SK-N-SH treated with all-trans-retinoic acid at 6 μM for 48 hours (cell line): ENCODE results near the gene KLF13.

Source experiments
- ATAC-seq: fragments of 200-7000 bp; cut with Tn5 transposase; 3 replicates; pipeline ENCODE4 v1.9.1; 2020; ENCODE audit warnings: mild to moderate bottlenecking, moderate library complexity
- ARNTL ChIP-seq: fragments of 450-650 bp; formaldehyde crosslinking; IDR thresholded peaks from 2 replicates; pipeline ENCODE4 v1.5.0; 2020; ENCODE audit warnings: low read depth, mild to moderate bottlenecking, moderate library complexity, borderline replicate concordance
- BACH2 ChIP-seq: fragments of 250-450 bp; sonication (Bioruptor Pico); IDR thresholded peaks from 2 replicates; pipeline ENCODE4 v1.9.0; 2021; ENCODE audit warnings: mild to moderate bottlenecking, borderline replicate concordance
- CSDC2 ChIP-seq: fragments of 250-450 bp; sonication (Bioruptor Pico); IDR thresholded peaks from 2 replicates; pipeline ENCODE4 v1.5.0; 2020; ENCODE audit warnings: mild to moderate bottlenecking, moderate library complexity
- ISL1 ChIP-seq: fragments of 250-450 bp; sonication (Bioruptor Pico); IDR thresholded peaks from 2 replicates; pipeline ENCODE4 v2.1.2; 2022; ENCODE audit warnings: mild to moderate bottlenecking, moderate library complexity
- PPARA ChIP-seq: fragments of 250-450 bp; sonication (Bioruptor Pico); IDR thresholded peaks from 2 replicates; pipeline ENCODE4 v1.5.0; 2020; ENCODE audit warnings: mild to moderate bottlenecking, borderline replicate concordance
- RARB ChIP-seq: fragments of 250-450 bp; sonication (Bioruptor Pico); IDR thresholded peaks from 2 replicates; pipeline ENCODE4 v1.8.0; 2021; ENCODE audit warnings: mild to moderate bottlenecking, moderate library complexity
- SNAI2 ChIP-seq: fragments of 250-450 bp; sonication (Bioruptor Pico); IDR thresholded peaks from 2 replicates; pipeline ENCODE4 v1.5.0; 2020; ENCODE audit warnings: mild to moderate bottlenecking, moderate library complexity
- TCF4 ChIP-seq: fragments of 250-450 bp; sonication (Bioruptor Pico); IDR thresholded peaks from 2 replicates; pipeline ENCODE4 v1.8.0; 2021; ENCODE audit warnings: mild to moderate bottlenecking, moderate library complexity, borderline replicate concordance
- TOX ChIP-seq: fragments of 250-450 bp; sonication (Bioruptor Pico); IDR thresholded peaks from 2 replicates; pipeline ENCODE4 v1.8.0; 2021; ENCODE audit warnings: mild to moderate bottlenecking, moderate library complexity, borderline replicate concordance
- ZFP30 ChIP-seq: fragments of 450-650 bp; formaldehyde crosslinking; IDR thresholded peaks from 2 replicates; pipeline ENCODE4 v1.5.0; 2022; ENCODE audit warnings: mild to moderate bottlenecking, moderate library complexity
- ZNF70 ChIP-seq: fragments of 450-650 bp; formaldehyde crosslinking; IDR thresholded peaks from 2 replicates; pipeline ENCODE4 v1.5.0; 2020; ENCODE audit warnings: mild to moderate bottlenecking, moderate library complexity
- ZNF8 ChIP-seq: fragments of 450-650 bp; formaldehyde crosslinking; IDR thresholded peaks from 2 replicates; pipeline ENCODE4 v1.5.0; 2020; ENCODE audit warnings: mild to moderate bottlenecking, moderate library complexity
- TF ChIP-seq, protein P1 (sequence below): fragments of 250-450 bp; sonication (Bioruptor Pico); IDR thresholded peaks from 2 replicates; pipeline ENCODE4 v1.5.1; 2021; ENCODE audit warnings: mild to moderate bottlenecking, moderate library complexity
- TF ChIP-seq, protein P2 (sequence below): fragments of 250-450 bp; sonication (Bioruptor Pico); IDR thresholded peaks from 2 replicates; pipeline ENCODE4 v1.5.0; 2020; ENCODE audit warnings: mild to moderate bottlenecking, moderate library complexity
- TF ChIP-seq, protein P3 (sequence below): fragments of 250-450 bp; sonication (Bioruptor Pico); IDR thresholded peaks from 2 replicates; pipeline ENCODE4 v1.5.1; 2020; ENCODE audit warnings: low read depth, mild to moderate bottlenecking, moderate library complexity
- TF ChIP-seq, protein P4 (sequence below): fragments of 250-450 bp; sonication (Bioruptor Pico); IDR thresholded peaks from 2 replicates; pipeline ENCODE4 v1.8.0; 2020; ENCODE audit warnings: mild to moderate bottlenecking, moderate library complexity, borderline replicate concordance

Gene KLF13

DNA sequence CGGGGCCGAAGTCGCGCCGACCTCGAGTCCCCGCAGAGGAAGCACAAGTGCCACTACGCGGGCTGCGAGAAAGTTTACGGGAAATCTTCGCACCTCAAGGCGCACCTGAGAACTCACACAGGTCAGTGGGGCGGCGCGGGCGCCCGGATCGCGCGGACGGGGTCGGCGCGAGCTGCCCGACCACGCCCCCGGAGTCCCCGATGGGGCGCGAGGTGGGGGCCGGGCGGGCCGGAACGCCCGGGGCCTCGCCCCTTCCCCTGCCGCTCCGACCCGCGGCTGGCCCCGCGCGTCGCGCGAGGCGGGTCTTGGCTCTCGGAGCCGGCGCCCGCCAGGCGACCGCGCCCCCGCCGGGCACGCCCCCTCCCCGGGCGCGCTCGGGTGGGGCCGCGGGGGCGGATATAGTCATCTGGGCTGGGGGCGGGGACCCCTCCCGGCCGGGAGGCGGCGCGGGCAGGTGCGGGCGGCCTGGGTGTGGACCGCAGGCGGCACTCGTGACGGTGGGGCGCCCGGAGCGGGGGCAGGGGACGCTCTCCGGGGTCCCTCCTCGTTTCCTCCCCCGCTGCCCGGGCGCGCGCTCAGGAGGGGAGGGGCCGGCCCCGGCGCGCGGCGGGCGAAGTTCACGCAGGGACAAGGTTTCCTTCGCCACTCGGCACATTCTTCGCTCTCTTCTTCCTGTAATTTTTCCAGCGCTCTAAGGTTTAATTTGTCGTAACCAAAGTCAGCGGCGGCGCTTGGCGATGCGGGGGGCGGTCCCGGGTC is 1.2 kb downstream of the KLF13 start:
- ATAC-seq = no peak
- no peak for TF ChIP-seq ISL1 (CRISPR knock-in tag)
- TF ChIP-seq, protein P1, sequence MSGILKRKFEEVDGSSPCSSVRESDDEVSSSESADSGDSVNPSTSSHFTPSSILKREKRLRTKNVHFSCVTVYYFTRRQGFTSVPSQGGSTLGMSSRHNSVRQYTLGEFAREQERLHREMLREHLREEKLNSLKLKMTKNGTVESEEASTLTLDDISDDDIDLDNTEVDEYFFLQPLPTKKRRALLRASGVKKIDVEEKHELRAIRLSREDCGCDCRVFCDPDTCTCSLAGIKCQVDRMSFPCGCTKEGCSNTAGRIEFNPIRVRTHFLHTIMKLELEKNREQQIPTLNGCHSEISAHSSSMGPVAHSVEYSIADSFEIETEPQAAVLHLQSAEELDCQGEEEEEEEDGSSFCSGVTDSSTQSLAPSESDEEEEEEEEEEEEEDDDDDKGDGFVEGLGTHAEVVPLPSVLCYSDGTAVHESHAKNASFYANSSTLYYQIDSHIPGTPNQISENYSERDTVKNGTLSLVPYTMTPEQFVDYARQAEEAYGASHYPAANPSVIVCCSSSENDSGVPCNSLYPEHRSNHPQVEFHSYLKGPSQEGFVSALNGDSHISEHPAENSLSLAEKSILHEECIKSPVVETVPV (CRISPR knock-in tag) = no peak
- TF ChIP-seq, all 23 proteins: peak for 0

DNA sequence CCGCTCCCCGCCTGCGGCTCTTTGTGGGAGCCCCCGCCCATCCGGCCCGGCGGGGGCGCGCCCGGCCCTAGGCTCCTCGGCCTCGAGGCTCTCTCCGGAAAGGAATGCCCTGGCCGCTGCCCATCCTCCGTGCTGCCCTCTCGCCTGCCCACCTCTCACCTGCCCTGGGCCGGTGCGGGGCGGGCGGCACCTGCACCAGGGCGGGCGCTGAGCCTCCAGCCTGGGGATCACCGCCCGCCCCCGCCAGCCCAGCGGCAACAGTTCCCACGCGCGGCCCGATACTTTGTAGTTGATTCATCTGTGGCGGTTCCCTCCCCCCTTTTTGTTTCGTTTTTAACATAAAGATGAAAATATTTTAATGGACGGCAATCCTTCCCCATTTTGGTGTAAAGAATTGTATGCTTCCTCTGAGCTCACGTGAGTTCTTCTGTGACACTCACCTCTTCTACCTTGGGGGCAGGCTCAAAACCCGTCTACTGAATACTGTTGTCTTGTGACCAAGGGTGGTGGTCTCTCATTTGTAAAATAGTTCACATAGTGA is 1.9 kb downstream of the KLF13 start:
- no peak for TF ChIP-seq CSDC2 (CRISPR knock-in tag)
- TF ChIP-seq TCF4 = no peak
- no peak for TF ChIP-seq SNAI2 (CRISPR knock-in tag)
- TF ChIP-seq, protein P2, sequence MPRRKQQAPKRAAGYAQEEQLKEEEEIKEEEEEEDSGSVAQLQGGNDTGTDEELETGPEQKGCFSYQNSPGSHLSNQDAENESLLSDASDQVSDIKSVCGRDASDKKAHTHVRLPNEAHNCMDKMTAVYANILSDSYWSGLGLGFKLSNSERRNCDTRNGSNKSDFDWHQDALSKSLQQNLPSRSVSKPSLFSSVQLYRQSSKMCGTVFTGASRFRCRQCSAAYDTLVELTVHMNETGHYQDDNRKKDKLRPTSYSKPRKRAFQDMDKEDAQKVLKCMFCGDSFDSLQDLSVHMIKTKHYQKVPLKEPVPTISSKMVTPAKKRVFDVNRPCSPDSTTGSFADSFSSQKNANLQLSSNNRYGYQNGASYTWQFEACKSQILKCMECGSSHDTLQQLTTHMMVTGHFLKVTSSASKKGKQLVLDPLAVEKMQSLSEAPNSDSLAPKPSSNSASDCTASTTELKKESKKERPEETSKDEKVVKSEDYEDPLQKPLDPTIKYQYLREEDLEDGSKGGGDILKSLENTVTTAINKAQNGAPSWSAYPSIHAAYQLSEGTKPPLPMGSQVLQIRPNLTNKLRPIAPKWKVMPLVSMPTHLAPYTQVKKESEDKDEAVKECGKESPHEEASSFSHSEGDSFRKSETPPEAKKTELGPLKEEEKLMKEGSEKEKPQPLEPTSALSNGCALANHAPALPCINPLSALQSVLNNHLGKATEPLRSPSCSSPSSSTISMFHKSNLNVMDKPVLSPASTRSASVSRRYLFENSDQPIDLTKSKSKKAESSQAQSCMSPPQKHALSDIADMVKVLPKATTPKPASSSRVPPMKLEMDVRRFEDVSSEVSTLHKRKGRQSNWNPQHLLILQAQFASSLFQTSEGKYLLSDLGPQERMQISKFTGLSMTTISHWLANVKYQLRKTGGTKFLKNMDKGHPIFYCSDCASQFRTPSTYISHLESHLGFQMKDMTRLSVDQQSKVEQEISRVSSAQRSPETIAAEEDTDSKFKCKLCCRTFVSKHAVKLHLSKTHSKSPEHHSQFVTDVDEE (CRISPR knock-in tag) = no peak
- TF ChIP-seq, all 23 proteins: peak for 0
- ATAC-seq = peak; percentile 2; the same call in 1 of the 3 replicates

DNA sequence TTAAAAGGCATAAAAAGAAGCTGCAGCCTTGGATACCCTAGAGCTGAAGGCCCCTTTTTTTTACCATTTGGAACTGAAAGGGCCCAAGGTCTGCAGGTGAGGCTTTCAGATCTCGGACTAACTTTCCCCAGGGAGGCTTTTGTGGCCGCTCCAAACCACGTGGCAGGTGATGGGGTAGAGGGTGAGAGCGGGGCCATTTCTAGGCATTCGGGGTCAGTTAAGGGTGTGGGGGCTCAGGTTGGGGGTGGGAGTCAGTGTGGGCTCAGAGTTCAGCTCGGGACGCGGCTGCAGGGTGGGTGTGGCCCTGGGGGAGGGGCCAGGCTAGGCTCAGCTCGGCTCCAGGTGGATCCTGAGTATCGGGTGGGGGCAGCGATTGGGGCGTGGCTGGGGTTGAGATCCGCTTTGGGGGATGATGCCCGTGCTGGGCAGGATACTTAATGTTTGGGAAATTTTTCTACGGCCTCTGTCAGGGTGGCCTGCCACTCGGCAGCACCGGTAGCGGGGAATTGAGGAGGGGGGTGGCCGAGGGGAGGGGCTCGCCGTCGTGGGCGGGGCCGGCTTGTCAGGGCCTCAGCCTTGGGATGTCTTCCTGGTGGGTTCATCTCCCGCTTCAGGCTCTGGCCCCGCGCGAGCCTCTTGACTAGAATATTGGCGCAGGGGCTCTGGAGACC is 2.5 kb downstream of the KLF13 start:
- no peak for ATAC-seq
- no peak for TF ChIP-seq ISL1 (CRISPR knock-in tag)
- TF ChIP-seq CSDC2 (CRISPR knock-in tag) = no peak
- TF ChIP-seq, protein P3, sequence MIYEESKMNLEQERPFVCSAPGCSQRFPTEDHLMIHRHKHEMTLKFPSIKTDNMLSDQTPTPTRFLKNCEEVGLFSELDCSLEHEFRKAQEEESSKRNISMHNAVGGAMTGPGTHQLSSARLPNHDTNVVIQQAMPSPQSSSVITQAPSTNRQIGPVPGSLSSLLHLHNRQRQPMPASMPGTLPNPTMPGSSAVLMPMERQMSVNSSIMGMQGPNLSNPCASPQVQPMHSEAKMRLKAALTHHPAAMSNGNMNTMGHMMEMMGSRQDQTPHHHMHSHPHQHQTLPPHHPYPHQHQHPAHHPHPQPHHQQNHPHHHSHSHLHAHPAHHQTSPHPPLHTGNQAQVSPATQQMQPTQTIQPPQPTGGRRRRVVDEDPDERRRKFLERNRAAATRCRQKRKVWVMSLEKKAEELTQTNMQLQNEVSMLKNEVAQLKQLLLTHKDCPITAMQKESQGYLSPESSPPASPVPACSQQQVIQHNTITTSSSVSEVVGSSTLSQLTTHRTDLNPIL (CRISPR knock-in tag) = no peak
- TF ChIP-seq, protein P2 (CRISPR knock-in tag) = no peak
- TF ChIP-seq PPARA = no peak
- no peak for TF ChIP-seq ARNTL (CRISPR knock-in tag)
- TF ChIP-seq, protein P4, sequence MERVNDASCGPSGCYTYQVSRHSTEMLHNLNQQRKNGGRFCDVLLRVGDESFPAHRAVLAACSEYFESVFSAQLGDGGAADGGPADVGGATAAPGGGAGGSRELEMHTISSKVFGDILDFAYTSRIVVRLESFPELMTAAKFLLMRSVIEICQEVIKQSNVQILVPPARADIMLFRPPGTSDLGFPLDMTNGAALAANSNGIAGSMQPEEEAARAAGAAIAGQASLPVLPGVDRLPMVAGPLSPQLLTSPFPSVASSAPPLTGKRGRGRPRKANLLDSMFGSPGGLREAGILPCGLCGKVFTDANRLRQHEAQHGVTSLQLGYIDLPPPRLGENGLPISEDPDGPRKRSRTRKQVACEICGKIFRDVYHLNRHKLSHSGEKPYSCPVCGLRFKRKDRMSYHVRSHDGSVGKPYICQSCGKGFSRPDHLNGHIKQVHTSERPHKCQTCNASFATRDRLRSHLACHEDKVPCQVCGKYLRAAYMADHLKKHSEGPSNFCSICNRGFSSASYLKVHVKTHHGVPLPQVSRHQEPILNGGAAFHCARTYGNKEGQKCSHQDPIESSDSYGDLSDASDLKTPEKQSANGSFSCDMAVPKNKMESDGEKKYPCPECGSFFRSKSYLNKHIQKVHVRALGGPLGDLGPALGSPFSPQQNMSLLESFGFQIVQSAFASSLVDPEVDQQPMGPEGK (CRISPR knock-in tag) = no peak
- no peak for TF ChIP-seq RARB (CRISPR knock-in tag)
- TF ChIP-seq ZNF8 (CRISPR knock-in tag) = no peak

DNA sequence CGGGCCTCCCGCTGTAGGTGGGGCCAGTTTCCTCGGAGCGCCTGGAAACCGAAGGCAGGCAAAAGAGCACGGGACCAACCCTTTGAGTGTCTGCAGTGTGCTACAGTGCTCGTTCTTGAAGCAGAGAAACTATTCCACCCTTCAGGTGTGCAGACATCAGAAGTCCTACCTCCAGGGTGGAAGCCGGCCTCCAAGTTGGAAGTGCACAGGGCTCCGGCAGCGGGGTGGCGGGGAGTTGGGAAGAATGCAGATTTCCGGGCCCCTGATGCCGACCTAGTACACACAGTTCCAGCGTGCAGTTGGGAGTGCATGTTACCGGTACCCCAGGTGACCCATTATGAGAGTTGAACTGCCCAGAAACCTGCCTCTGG is 3.0 kb downstream of the KLF13 start:
- no peak for ATAC-seq
- no peak for TF ChIP-seq TOX
- TF ChIP-seq, protein P2 (CRISPR knock-in tag) = no peak
- no peak for TF ChIP-seq BACH2 (CRISPR knock-in tag)
- TF ChIP-seq ZNF70 = no peak
- no peak for TF ChIP-seq ARNTL (CRISPR knock-in tag)
- no peak for TF ChIP-seq ZFP30
